ENCODE data around the gene PLA2G4C.

PLA2G4C gene

GRCh38 chr19:48000846-48001245, 109.8 kb downstream of the PLA2G4C start:
- Histone ChIP-seq H3K9me3 (replicated peaks in 1 of 11) (peaks cover 3 to 16% (median 8%) of the 10 kb centered on the region in 11 experiments; a peak in 13 of 22 replicates), H3K4me1 (no peaks in the 10 kb centered on the region), H3K4me2 (no peak overlapping the region), H3K4me3 (no peak overlapping the region), H3K9ac (no peak overlapping the region), H3K27ac (no peak overlapping the region), H3K27me3 (no peaks in the 10 kb centered on the region), H4K20me1 (no peaks in the 10 kb centered on the region), H3K36me3 (no peaks in the 10 kb centered on the region)
- TF ChIP-seq Cebpa-rat (IDR thresholded peaks at IDR 0.05), result no peak

DNA sequence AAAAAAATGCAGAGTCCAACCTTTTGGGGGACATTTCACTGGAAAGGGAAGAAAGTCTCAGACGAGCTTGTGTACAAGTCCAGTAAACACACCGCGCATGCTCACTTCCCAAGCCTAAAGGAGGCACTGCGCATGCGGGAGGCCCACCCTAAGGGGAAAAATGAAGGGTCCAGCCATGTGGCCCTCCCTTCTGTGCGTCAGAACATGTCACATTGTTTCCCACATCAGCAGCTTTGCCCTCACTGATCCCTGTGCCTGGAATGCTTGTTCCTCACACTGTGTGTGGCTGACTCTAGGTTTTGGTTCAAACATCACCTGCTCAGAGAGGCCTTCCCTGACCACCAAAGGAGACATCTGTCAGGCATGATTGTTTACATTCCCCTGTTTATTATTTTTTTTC, 111.8 kb downstream of the PLA2G4C start:
- no peaks in the 10 kb centered on the region for H3K36me3 ChIP-seq
- TF ChIP-seq Cebpa-rat (IDR thresholded peaks at IDR 0.05), result no peak
- no peaks in the 10 kb centered on the region for H3K4me1 ChIP-seq
- H3K9me3 ChIP-seq (replicated peaks in 1 of 11), result peaks cover 3 to 16% (median 8%) of the 10 kb centered on the region in 11 experiments; a peak in 12 of 22 replicates
- no peak overlapping the region for H3K27ac ChIP-seq
- no peak overlapping the region for H3K4me3 ChIP-seq
- H3K9ac ChIP-seq, result no peak overlapping the region
- no peaks in the 10 kb centered on the region for H4K20me1 ChIP-seq
- H3K4me2 ChIP-seq, result no peak overlapping the region
- H3K27me3 ChIP-seq, result no peaks in the 10 kb centered on the region
